HepG2 (cell line): ENCODE measurements around the gene DNAH8.

ENCODE experiments used
- ATF2 ChIP-seq: sonication (generic); formaldehyde crosslinking; IDR thresholded peaks from 2 replicates; pipeline ENCODE4 v1.4.0; 2020; ENCODE audit warnings: missing genetic modification reagents
- ATM ChIP-seq: fragments of 450-650 bp; IDR thresholded peaks from 2 replicates; pipeline ENCODE4 v1.7.1; 2017; ENCODE audit warnings: mild to moderate bottlenecking, borderline replicate concordance
- CBX5 ChIP-seq: sonication (generic); formaldehyde crosslinking; IDR thresholded peaks from 2 replicates; pipeline ENCODE4 v1.4.0; 2020; ENCODE audit warnings: missing genetic modification reagents, borderline replicate concordance
- JDP2 ChIP-seq: sonication (generic); formaldehyde crosslinking; IDR thresholded peaks from 2 replicates; pipeline ENCODE4 v1.8.1; 2022; ENCODE audit warnings: missing genetic modification reagents, borderline replicate concordance
- KMT2A ChIP-seq: sonication (generic); formaldehyde crosslinking; IDR thresholded peaks from 2 replicates; pipeline ENCODE4 v1.4.0; 2020; ENCODE audit warnings: missing genetic modification reagents
- POLR2A ChIP-seq, 2 experiments: IDR thresholded peaks; 2 replicates each; pipeline ENCODE4 v1.6.1; 2011; ENCODE audit warnings: low read depth in 2 of 2, low read length in 2 of 2, mild to moderate bottlenecking in 1 of 2, moderate library complexity in 1 of 2; ENCODE audit not compliant: insufficient read depth in 1 of 2
- PRDM15 ChIP-seq: sonication (generic); formaldehyde crosslinking; IDR thresholded peaks from 2 replicates; pipeline ENCODE4 v1.4.0; 2020; ENCODE audit warnings: missing genetic modification reagents
- SRF ChIP-seq: IDR thresholded peaks from 2 replicates; pipeline ENCODE4 v1.6.1; 2011; ENCODE audit warnings: mild to moderate bottlenecking, low read depth, low read length, moderate library complexity
- ZNF326 ChIP-seq: sonication (generic); formaldehyde crosslinking; IDR thresholded peaks from 2 replicates; pipeline ENCODE4 v1.4.0; 2020; ENCODE audit warnings: missing genetic modification reagents, borderline replicate concordance
- ZNF691 ChIP-seq: sonication (generic); formaldehyde crosslinking; IDR thresholded peaks from 2 replicates; pipeline ENCODE4 v1.4.0; 2020; ENCODE audit warnings: missing genetic modification reagents, low read depth, mild to moderate bottlenecking, borderline replicate concordance
- ZNF770 ChIP-seq: sonication (generic); formaldehyde crosslinking; IDR thresholded peaks from 2 replicates; pipeline ENCODE4 v1.5.0; 2020; ENCODE audit warnings: mild to moderate bottlenecking, missing genetic modification reagents
- TF ChIP-seq, protein P1 (sequence below): sonication (generic); formaldehyde crosslinking; IDR thresholded peaks from 2 replicates; pipeline ENCODE4 v1.8.0; 2022; ENCODE audit warnings: missing genetic modification reagents, mild to moderate bottlenecking, borderline replicate concordance
- TF ChIP-seq, protein P2 (sequence below): sonication (generic); formaldehyde crosslinking; IDR thresholded peaks from 2 replicates; pipeline ENCODE4 v1.5.0; 2020; ENCODE audit warnings: mild to moderate bottlenecking, missing genetic modification reagents, moderate library complexity

DNA sequence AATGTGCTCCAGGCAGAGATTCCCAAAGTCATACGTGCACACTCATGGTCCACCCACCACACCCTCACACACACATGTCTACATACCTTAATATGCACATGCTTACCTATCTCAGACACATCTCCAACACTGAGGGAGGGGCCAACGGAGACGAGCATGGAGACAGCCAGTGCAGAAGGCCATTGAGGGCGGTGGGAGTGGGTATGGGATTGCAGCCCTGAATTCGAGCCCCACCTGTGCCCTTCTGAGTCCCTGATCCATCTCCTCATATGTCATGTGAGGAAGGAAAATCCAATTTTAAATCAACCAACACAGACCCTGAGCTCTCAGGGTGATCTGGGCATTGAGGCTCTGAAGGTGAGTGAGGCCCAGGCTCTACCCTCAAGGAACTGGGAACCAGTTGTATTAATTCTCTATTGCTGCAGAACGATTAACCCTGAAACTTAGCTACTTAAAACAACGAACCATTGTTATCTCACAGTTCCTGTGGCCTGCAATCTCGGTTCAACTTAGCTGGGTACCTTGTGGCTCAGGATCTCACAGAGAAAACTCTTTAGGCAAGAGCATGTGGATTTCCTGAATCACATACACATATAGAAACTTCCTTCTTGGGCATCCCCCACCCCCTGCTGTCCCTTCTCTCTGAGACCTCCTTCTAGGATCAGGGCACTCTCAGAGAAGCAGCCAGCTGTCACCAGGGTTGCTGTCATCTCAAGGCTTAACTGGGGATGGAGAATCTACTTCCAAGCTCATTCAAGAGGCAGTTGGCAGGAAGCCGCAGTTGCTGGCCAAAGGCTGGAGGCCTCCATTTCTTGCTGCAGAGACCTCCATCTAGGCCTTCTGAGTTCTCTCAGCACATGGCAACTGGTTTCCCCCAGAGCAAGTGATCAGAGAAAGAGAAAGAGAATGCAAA lies 361.8 kb downstream of the DNAH8 start:
- TF ChIP-seq ZNF326 (CRISPR knock-in tag): no peak
- TF ChIP-seq POLR2A (IDR thresholded peaks at IDR 0.05; ENCODE audit: insufficient read depth in 1 of 2, low read depth in 2 of 2, low read length in 2 of 2): no peak
- TF ChIP-seq, protein P1, sequence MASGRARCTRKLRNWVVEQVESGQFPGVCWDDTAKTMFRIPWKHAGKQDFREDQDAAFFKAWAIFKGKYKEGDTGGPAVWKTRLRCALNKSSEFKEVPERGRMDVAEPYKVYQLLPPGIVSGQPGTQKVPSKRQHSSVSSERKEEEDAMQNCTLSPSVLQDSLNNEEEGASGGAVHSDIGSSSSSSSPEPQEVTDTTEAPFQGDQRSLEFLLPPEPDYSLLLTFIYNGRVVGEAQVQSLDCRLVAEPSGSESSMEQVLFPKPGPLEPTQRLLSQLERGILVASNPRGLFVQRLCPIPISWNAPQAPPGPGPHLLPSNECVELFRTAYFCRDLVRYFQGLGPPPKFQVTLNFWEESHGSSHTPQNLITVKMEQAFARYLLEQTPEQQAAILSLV (CRISPR knock-in tag): no peak
- TF ChIP-seq ZNF691 (CRISPR knock-in tag): no peak
- TF ChIP-seq, protein P2, sequence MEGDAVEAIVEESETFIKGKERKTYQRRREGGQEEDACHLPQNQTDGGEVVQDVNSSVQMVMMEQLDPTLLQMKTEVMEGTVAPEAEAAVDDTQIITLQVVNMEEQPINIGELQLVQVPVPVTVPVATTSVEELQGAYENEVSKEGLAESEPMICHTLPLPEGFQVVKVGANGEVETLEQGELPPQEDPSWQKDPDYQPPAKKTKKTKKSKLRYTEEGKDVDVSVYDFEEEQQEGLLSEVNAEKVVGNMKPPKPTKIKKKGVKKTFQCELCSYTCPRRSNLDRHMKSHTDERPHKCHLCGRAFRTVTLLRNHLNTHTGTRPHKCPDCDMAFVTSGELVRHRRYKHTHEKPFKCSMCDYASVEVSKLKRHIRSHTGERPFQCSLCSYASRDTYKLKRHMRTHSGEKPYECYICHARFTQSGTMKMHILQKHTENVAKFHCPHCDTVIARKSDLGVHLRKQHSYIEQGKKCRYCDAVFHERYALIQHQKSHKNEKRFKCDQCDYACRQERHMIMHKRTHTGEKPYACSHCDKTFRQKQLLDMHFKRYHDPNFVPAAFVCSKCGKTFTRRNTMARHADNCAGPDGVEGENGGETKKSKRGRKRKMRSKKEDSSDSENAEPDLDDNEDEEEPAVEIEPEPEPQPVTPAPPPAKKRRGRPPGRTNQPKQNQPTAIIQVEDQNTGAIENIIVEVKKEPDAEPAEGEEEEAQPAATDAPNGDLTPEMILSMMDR (CRISPR knock-in tag): no peak
- no peak for TF ChIP-seq JDP2
- TF ChIP-seq PRDM15 (CRISPR knock-in tag): no peak
- TF ChIP-seq ATF2 (CRISPR knock-in tag): no peak
- no peak for TF ChIP-seq SRF
- no peak for TF ChIP-seq KMT2A (CRISPR knock-in tag)
- TF ChIP-seq CBX5 (CRISPR knock-in tag): no peak
- no peak for TF ChIP-seq ATM
- TF ChIP-seq ZNF770 (CRISPR knock-in tag): no peak
